WTC11 (cell line): ENCODE measurements around the gene TMEM88. TPM values are rescaled to one million over a fixed set of nuclear protein-coding genes. Genes with fewer than 3 reads are reported as not detected.

Experiments
- ATAC-seq: fragments of 200-7000 bp; cut with Tn5 transposase; 2 replicates; pipeline ENCODE4 v1.10.0; 2021; ENCODE audit warnings: mild to moderate bottlenecking, moderate library complexity
- CTCF ChIA-PET: fragments of 300-600 bp; sonication (Branson Sonifier 250); formaldehyde crosslinking; loops from one replicate; lab custom pipeline; 2021; ENCODE audit warnings: antibody characterized with exemption; lab: Charles Lee
- POLR2A ChIA-PET: fragments of 350-600 bp; sonication (Branson Sonifier 250); formaldehyde crosslinking; loops from one replicate; lab custom pipeline; 2021; ENCODE audit warnings: antibody characterized with exemption; lab: Charles Lee
- DNase-seq: peaks from one replicate; pipeline ENCODE4 v3.0.0; 2021; ENCODE audit warnings: low spot score
- H3K27ac Mint-ChIP-seq: 2 replicates; pipeline ENCODE4 v1.8.0; 2021; ENCODE audit warnings: mixed read lengths
- H3K27me3 Mint-ChIP-seq: 2 replicates; pipeline ENCODE4 v1.8.0; 2021; ENCODE audit warnings: low read depth, mild to moderate bottlenecking, moderate library complexity, mixed read lengths
- H3K36me3 Mint-ChIP-seq: 2 replicates; pipeline ENCODE4 v1.8.0; 2021; ENCODE audit warnings: mixed read lengths
- H3K4me1 Mint-ChIP-seq: 2 replicates; pipeline ENCODE4 v1.8.0; 2022; ENCODE audit warnings: mixed read lengths
- H3K4me3 Mint-ChIP-seq: 2 replicates; pipeline ENCODE4 v1.8.0; 2021; ENCODE audit warnings: mild to moderate bottlenecking, moderate library complexity, mixed read lengths
- H3K9me3 Mint-ChIP-seq: 2 replicates; pipeline ENCODE4 v1.8.0; 2021; ENCODE audit warnings: mixed read lengths
- ARID4B ChIP-seq: sonication (generic); formaldehyde crosslinking; IDR thresholded peaks from 2 replicates; pipeline ENCODE4 v1.8.0; 2023; ENCODE audit warnings: missing genetic modification reagents, mild to moderate bottlenecking, borderline replicate concordance
- ATF1 ChIP-seq: sonication (generic); formaldehyde crosslinking; IDR thresholded peaks from 2 replicates; pipeline ENCODE4 v1.8.1; 2023; ENCODE audit warnings: mild to moderate bottlenecking, moderate library complexity, missing genetic modification reagents
- ATF6 ChIP-seq: sonication (generic); formaldehyde crosslinking; IDR thresholded peaks from 2 replicates; pipeline ENCODE4 v1.8.1; 2023; ENCODE audit warnings: mild to moderate bottlenecking, missing genetic modification reagents
- CREM ChIP-seq: sonication (generic); formaldehyde crosslinking; IDR thresholded peaks from 2 replicates; pipeline ENCODE4 v1.8.1; 2022; ENCODE audit warnings: mild to moderate bottlenecking, missing genetic modification reagents, moderate library complexity
- E2F4 ChIP-seq: sonication (generic); formaldehyde crosslinking; IDR thresholded peaks from 2 replicates; pipeline ENCODE4 v1.8.1; 2022; ENCODE audit warnings: low read depth, mild to moderate bottlenecking, moderate library complexity, missing genetic modification reagents, borderline replicate concordance
- ESRRA ChIP-seq: sonication (generic); formaldehyde crosslinking; IDR thresholded peaks from 2 replicates; pipeline ENCODE4 v1.8.1; 2022; ENCODE audit warnings: mild to moderate bottlenecking, missing genetic modification reagents, borderline replicate concordance
- ETV6 ChIP-seq: sonication (generic); formaldehyde crosslinking; IDR thresholded peaks from 2 replicates; pipeline ENCODE4 v1.8.1; 2022; ENCODE audit warnings: mild to moderate bottlenecking, missing genetic modification reagents
- FOXK1 ChIP-seq: sonication (generic); formaldehyde crosslinking; IDR thresholded peaks from 2 replicates; pipeline ENCODE4 v1.8.0; 2022; ENCODE audit warnings: mild to moderate bottlenecking, moderate library complexity, missing genetic modification reagents
- IRF1 ChIP-seq: sonication (generic); formaldehyde crosslinking; IDR thresholded peaks from 2 replicates; pipeline ENCODE4 v1.8.0; 2023; ENCODE audit warnings: missing genetic modification reagents
- MAX ChIP-seq: sonication (generic); formaldehyde crosslinking; IDR thresholded peaks from 2 replicates; pipeline ENCODE4 v1.8.0; 2022; ENCODE audit warnings: mild to moderate bottlenecking, missing genetic modification reagents
- NFE2L1 ChIP-seq: sonication (generic); formaldehyde crosslinking; IDR thresholded peaks from 2 replicates; pipeline ENCODE4 v1.8.1; 2023; ENCODE audit warnings: missing genetic modification reagents
- NFYB ChIP-seq: sonication (generic); formaldehyde crosslinking; conservative IDR thresholded peaks from 2 replicates; pipeline ENCODE4 v1.8.0; 2022; ENCODE audit warnings: low read depth, missing genetic modification reagents
- PRRX2 ChIP-seq: fragments of 250-450 bp; sonication (Bioruptor Pico); IDR thresholded peaks from 2 replicates; pipeline ENCODE4 v1.8.0; 2021; ENCODE audit warnings: mild to moderate bottlenecking
- SMAD3 ChIP-seq: sonication (generic); formaldehyde crosslinking; IDR thresholded peaks from 2 replicates; pipeline ENCODE4 v1.8.0; 2022; ENCODE audit warnings: missing genetic modification reagents, mild to moderate bottlenecking, borderline replicate concordance
- SP1 ChIP-seq: sonication (generic); formaldehyde crosslinking; conservative IDR thresholded peaks from 2 replicates; pipeline ENCODE4 v1.8.1; 2022; ENCODE audit warnings: missing genetic modification reagents
- USF2 ChIP-seq: sonication (generic); formaldehyde crosslinking; IDR thresholded peaks from 2 replicates; pipeline ENCODE4 v1.8.1; 2023; ENCODE audit warnings: mild to moderate bottlenecking, missing genetic modification reagents, moderate library complexity
- ZNF121 ChIP-seq: sonication (generic); formaldehyde crosslinking; IDR thresholded peaks from 2 replicates; pipeline ENCODE4 v1.8.0; 2023; ENCODE audit warnings: missing genetic modification reagents
- ZNF281 ChIP-seq: sonication (generic); formaldehyde crosslinking; IDR thresholded peaks from 2 replicates; pipeline ENCODE4 v1.8.0; 2023; ENCODE audit warnings: mild to moderate bottlenecking, missing genetic modification reagents
- ZNF396 ChIP-seq: fragments of 250-450 bp; sonication (Bioruptor Pico); IDR thresholded peaks from 2 replicates; pipeline ENCODE4 v1.8.0; 2021; ENCODE audit warnings: mild to moderate bottlenecking, moderate library complexity, borderline replicate concordance
- ZNF416 ChIP-seq: fragments of 250-450 bp; sonication (Bioruptor Pico); IDR thresholded peaks from 2 replicates; pipeline ENCODE4 v1.9.0; 2021; ENCODE audit warnings: mild to moderate bottlenecking, inconsistent platforms
- total RNA-seq: library from RNA; stranded (reverse); gene quantifications from 3 replicates; pipeline ENCODE4 v1.2.3, GENCODE V29; 2021

The TMEM88 gene
- total RNA-seq, 1 experiment from 2014 or later: 2.9 TPM

GRCh38 chr17:7834542-7834956 is 20.3 kb upstream of the TMEM88 start:
- DNase-seq (no peak), ATAC-seq (no peak)
- Mint-ChIP-seq H3K36me3 (no peaks in the 10 kb centered on the region), H3K4me1 (peaks cover 30% of the 10 kb centered on the region), H3K9me3 (no peaks in the 10 kb centered on the region), H3K27me3 (peaks cover 53% of the 10 kb centered on the region), H3K4me3 (peak overlapping the region; percentile 82), H3K27ac (peak overlapping the region; percentile 86)
- ChIA-PET CTCF (interaction anchor here (0.6 to 5.4 kb wide), 27 partner anchors 10 to 285 kb away, joined by 3 to 66 read pairs (median 5); partner anchors contain the start of genes CNTROB, CYB5D1, KCNAB3 and NAA38), POLR2A (interaction anchor here (0.6 to 1.8 kb wide), 6 partner anchors 11 to 413 kb away, joined by 4 to 8 read pairs (median 5); partner anchors contain the start of genes CTC1, CYB5D1, EFNB3 and NAA38)
- TF ChIP-seq CREM (no peak), NFE2L1 (0 out of 2 replicates have a peak, but pooled peaks have one; percentile 19), ATF6 (CRISPR knock-in tag) (no peak), IRF1 (no peak), ZNF396 (no peak), SP1 (CRISPR knock-in tag) (0 out of 2 replicates have a peak, but pooled peaks have one; percentile 32), ESRRA (CRISPR knock-in tag) (no peak)

- H3K27ac Mint-ChIP-seq: peak overlapping the region; percentile 86
- DNase-seq (peak; percentile 98), ATAC-seq (peak; percentile 60)
- ChIA-PET POLR2A (interaction anchor here (0.5 to 1.9 kb wide), 10 partner anchors 10 to 413 kb away, joined by 4 to 8 read pairs (median 5); partner anchors contain the start of genes CTC1, CYB5D1, EFNB3 and NAA38), CTCF (interaction anchor here (0.6 to 5.4 kb wide), 33 partner anchors 10 to 384 kb away, joined by 3 to 66 read pairs (median 4); partner anchors contain the start of genes CNTROB, CYB5D1, FXR2 and KCNAB3)
- H3K27me3 Mint-ChIP-seq: peaks cover 54% of the 10 kb centered on the region
- peak overlapping the region; percentile 93 for H3K4me3 Mint-ChIP-seq
- no peaks in the 10 kb centered on the region for H3K9me3 Mint-ChIP-seq
- peaks cover 33% of the 10 kb centered on the region for H3K4me1 Mint-ChIP-seq
- no peaks in the 10 kb centered on the region for H3K36me3 Mint-ChIP-seq
- TF ChIP-seq ETV6 (CRISPR knock-in tag) (no peak), PRRX2 (CRISPR knock-in tag) (no peak), ZNF121 (CRISPR knock-in tag) (no peak), MAX (peak; percentile 63), ZNF281 (CRISPR knock-in tag) (no peak), FOXK1 (CRISPR knock-in tag) (peak; percentile 60), NFYB (peak; percentile 74), ZNF416 (CRISPR knock-in tag) (no peak), NFE2L1 (peak; percentile 33; the same call in 1 of the 2 replicates), E2F4 (no peak), SMAD3 (no peak), SP1 (CRISPR knock-in tag) (peak; percentile 52; the same call in 1 of the 2 replicates), ARID4B (CRISPR knock-in tag) (peak; percentile 62; the same call in 1 of the 2 replicates), ATF1 (no peak), USF2 (peak; percentile 56)
These were observed 19.7 kb upstream of the TMEM88 start for GRCh38 chr17:7834957-7835813.
